H7 (cell line): ENCODE data around the gene MYCBP2. TPM values are rescaled to one million over a fixed set of nuclear protein-coding genes. Genes with fewer than 3 reads are reported as not detected.

Source experiments
- DNase-seq: peaks from one replicate; pipeline ENCODE4 v3.0.0; 2012
- H3K27me3 ChIP-seq: 2 replicates; pipeline ENCODE4 v1.6.0; 2011; ENCODE audit warnings: mild to moderate bottlenecking, low read length; ENCODE audit not compliant: control insufficient read depth, insufficient read depth
- H3K36me3 ChIP-seq: replicated peaks from 2 replicates; pipeline ENCODE4 v1.5.1; 2011; ENCODE audit warnings: low read length; ENCODE audit not compliant: control insufficient read depth, insufficient read depth
- H3K4me3 ChIP-seq: 2 replicates; pipeline ENCODE4 v1.5.1; 2011; ENCODE audit warnings: low read depth, mild to moderate bottlenecking, control low read depth, low read length, moderate library complexity; ENCODE audit not compliant: insufficient read depth
- total RNA-seq: library from RNA; depleted of rRNA; stranded (reverse); fragments of >200 nt; shearing (Covaris generic); gene quantifications from 2 replicates; pipeline ENCODE4 v1.2.3, GENCODE V29; 2014

The MYCBP2 gene
- total RNA-seq, 1 experiment from 2014 or later, result 18.3 TPM

- Histone ChIP-seq H3K27me3 (no peaks in the 10 kb centered on the region), H3K36me3 (no peaks in the 10 kb centered on the region), H3K4me3 (no peak overlapping the region)
- DNase-seq, result no peak
Observed at GRCh38 chr13:77099415-77099814, 227.5 kb downstream of the MYCBP2 start.

GRCh38 chr13:77095288-77095687 is 231.6 kb downstream of the MYCBP2 start:
- DNase-seq, result no peak
- Histone ChIP-seq H3K36me3 (no peaks in the 10 kb centered on the region; the same call in 1 of the 2 replicates), H3K27me3 (no peaks in the 10 kb centered on the region), H3K4me3 (no peak overlapping the region)

- DNase-seq, result no peak
- no peak overlapping the region for H3K4me3 ChIP-seq
- H3K27me3 ChIP-seq, result no peaks in the 10 kb centered on the region
- H3K36me3 ChIP-seq, result no peaks in the 10 kb centered on the region; the same call in 1 of the 2 replicates
Observed at GRCh38 chr13:77094773-77095172, 232.1 kb downstream of the MYCBP2 start.

GRCh38 chr13:77093735-77094134 is 233.2 kb downstream of the MYCBP2 start:
- H3K36me3 ChIP-seq, result no peaks in the 10 kb centered on the region; the same call in 1 of the 2 replicates
- DNase-seq, result no peak
- H3K4me3 ChIP-seq, result no peak overlapping the region
- no peaks in the 10 kb centered on the region for H3K27me3 ChIP-seq

- H3K27me3 ChIP-seq, result no peaks in the 10 kb centered on the region
- H3K36me3 ChIP-seq, result peaks cover 6% of the 10 kb centered on the region
- no peak overlapping the region for H3K4me3 ChIP-seq
- no peak for DNase-seq
Observed at GRCh38 chr13:77084755-77085154, 242.1 kb downstream of the MYCBP2 start.

GRCh38 chr13:77079902-77080413 is 246.9 kb downstream of the MYCBP2 start:
- no peaks in the 10 kb centered on the region for H3K27me3 ChIP-seq
- H3K36me3 ChIP-seq, result peaks cover 6% of the 10 kb centered on the region
- no peak for DNase-seq
- no peak overlapping the region for H3K4me3 ChIP-seq

GRCh38 chr13:77067519-77067918 is 259.4 kb downstream of the MYCBP2 start:
- DNase-seq, result no peak
- no peaks in the 10 kb centered on the region for H3K27me3 ChIP-seq
- peaks cover 4% of the 10 kb centered on the region for H3K36me3 ChIP-seq
- H3K4me3 ChIP-seq, result no peak overlapping the region

- Histone ChIP-seq H3K4me3 (no peak overlapping the region), H3K27me3 (no peaks in the 10 kb centered on the region), H3K36me3 (peaks cover 4% of the 10 kb centered on the region)
- no peak for DNase-seq
Observed at GRCh38 chr13:77065461-77066147, 261.3 kb downstream of the MYCBP2 start.

GRCh38 chr13:77062097-77062496 is 264.8 kb downstream of the MYCBP2 start:
- Histone ChIP-seq H3K36me3 (no peaks in the 10 kb centered on the region; the same call in 1 of the 2 replicates), H3K4me3 (no peak overlapping the region), H3K27me3 (no peaks in the 10 kb centered on the region)
- DNase-seq, result no peak

- no peak for DNase-seq
- H3K4me3 ChIP-seq, result no peak overlapping the region
- H3K27me3 ChIP-seq, result no peaks in the 10 kb centered on the region
- H3K36me3 ChIP-seq, result no peaks in the 10 kb centered on the region; the same call in 1 of the 2 replicates
Observed at GRCh38 chr13:77061362-77061761, 265.5 kb downstream of the MYCBP2 start.

GRCh38 chr13:77056886-77057285 is 270.0 kb downstream of the MYCBP2 start:
- H3K36me3 ChIP-seq, result no peaks in the 10 kb centered on the region; the same call in 1 of the 2 replicates
- DNase-seq, result no peak
- no peaks in the 10 kb centered on the region for H3K27me3 ChIP-seq
- no peak overlapping the region for H3K4me3 ChIP-seq

GRCh38 chr13:77056382-77056781 is 270.5 kb downstream of the MYCBP2 start:
- H3K27me3 ChIP-seq, result no peaks in the 10 kb centered on the region
- no peaks in the 10 kb centered on the region; the same call in 1 of the 2 replicates for H3K36me3 ChIP-seq
- no peak overlapping the region for H3K4me3 ChIP-seq
- no peak for DNase-seq

GRCh38 chr13:77055158-77055557 is 271.7 kb downstream of the MYCBP2 start:
- H3K36me3 ChIP-seq, result no peaks in the 10 kb centered on the region
- no peak overlapping the region for H3K4me3 ChIP-seq
- no peak for DNase-seq
- H3K27me3 ChIP-seq, result no peaks in the 10 kb centered on the region

GRCh38 chr13:77053192-77053591 is 273.7 kb downstream of the MYCBP2 start:
- H3K36me3 ChIP-seq, result no peaks in the 10 kb centered on the region
- no peaks in the 10 kb centered on the region for H3K27me3 ChIP-seq
- H3K4me3 ChIP-seq, result no peak overlapping the region
- no peak for DNase-seq

GRCh38 chr13:77048681-77049080 is 278.2 kb downstream of the MYCBP2 start:
- DNase-seq, result peak; percentile 64
- Histone ChIP-seq H3K36me3 (no peaks in the 10 kb centered on the region; the same call in 1 of the 2 replicates), H3K4me3 (no peak overlapping the region), H3K27me3 (no peaks in the 10 kb centered on the region)
